Measurements from ENCODE around the gene NDP. TPM values are rescaled to one million over a fixed set of nuclear protein-coding genes. Genes with fewer than 3 reads are reported as not detected.

NDP gene
- total RNA-seq, 4 donors from 2014 or later, result 2.1 to 6.1 (median 2.3) TPM

DNA sequence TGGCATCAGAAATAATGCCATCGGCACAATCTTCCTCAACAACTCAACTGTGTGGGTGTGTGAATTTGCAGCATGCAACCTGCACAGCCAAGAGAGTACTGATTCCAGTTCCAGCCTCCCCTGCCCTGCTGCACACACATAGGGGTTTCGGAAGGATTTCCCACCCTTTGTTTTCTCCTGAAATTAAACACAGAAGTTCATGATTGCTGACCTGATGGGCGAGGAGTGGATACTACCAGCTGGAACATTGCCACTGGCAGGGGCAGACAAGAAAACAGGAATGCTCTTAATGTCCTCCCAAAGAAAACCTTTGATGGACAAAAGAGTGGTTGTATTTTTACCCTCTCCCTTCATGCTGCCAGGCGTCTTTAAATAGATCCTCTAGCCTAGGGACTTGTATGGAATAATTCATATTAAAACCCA lies 4.8 kb downstream of the NDP start:
- Histone ChIP-seq H3K4me1 (no peaks in the 10 kb centered on the region), H3K9me3 (no peaks in the 10 kb centered on the region), H3K4me3 (no peak overlapping the region), H3K36me3 (no peaks in the 10 kb centered on the region), H3K27ac (peak overlapping the region in 2 of 4 donors; percentile 80), H3K27me3 (peaks cover 0 to 36% of the 10 kb centered on the region in 2 donors)
- no peak for TF ChIP-seq EP300 (IDR thresholded peaks at IDR 0.05)
- no peak for TF ChIP-seq POLR2A (IDR thresholded peaks at IDR 0.05)
- TF ChIP-seq, protein P1, sequence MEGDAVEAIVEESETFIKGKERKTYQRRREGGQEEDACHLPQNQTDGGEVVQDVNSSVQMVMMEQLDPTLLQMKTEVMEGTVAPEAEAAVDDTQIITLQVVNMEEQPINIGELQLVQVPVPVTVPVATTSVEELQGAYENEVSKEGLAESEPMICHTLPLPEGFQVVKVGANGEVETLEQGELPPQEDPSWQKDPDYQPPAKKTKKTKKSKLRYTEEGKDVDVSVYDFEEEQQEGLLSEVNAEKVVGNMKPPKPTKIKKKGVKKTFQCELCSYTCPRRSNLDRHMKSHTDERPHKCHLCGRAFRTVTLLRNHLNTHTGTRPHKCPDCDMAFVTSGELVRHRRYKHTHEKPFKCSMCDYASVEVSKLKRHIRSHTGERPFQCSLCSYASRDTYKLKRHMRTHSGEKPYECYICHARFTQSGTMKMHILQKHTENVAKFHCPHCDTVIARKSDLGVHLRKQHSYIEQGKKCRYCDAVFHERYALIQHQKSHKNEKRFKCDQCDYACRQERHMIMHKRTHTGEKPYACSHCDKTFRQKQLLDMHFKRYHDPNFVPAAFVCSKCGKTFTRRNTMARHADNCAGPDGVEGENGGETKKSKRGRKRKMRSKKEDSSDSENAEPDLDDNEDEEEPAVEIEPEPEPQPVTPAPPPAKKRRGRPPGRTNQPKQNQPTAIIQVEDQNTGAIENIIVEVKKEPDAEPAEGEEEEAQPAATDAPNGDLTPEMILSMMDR (IDR thresholded peaks at IDR 0.05), result no peak
- no peak for DNase-seq (ENCODE audit: low spot score in 2 of 2)
- 29 to 47% methylated on average over 4 of the region's 4 CpGs for WGBS, 2 donors

DNA sequence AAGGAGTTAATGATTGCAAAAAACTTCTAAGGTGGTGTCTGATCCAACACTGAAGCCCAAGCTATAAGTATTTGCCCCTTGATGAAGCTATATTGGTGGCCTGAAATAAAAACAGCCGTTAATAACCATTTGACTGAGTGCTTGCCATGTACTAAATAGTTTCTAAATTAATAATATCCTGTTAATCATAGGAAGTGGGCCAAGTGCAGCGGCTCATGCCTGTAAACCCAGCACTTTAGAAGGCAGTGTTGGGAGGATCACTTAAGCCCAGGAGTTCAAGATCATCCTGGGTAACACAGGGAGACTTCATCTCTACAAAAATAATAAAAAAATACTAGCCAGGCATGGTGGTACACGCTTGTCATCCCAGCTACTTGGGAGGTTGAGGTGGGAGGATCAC lies 8.3 kb downstream of the NDP start:
- Histone ChIP-seq H3K4me3 (no peak overlapping the region), H3K27me3 (peaks cover 0 to 17% of the 10 kb centered on the region in 2 donors), H3K4me1 (no peaks in the 10 kb centered on the region), H3K36me3 (no peaks in the 10 kb centered on the region), H3K27ac (no peak overlapping the region), H3K9me3 (no peaks in the 10 kb centered on the region)
- WGBS, 2 donors, result 61 to 79% methylated on average over 3 of the region's 3 CpGs
- DNase-seq (ENCODE audit: low spot score in 2 of 2), result no peak
- TF ChIP-seq, protein P1 (IDR thresholded peaks at IDR 0.05), result no peak
- TF ChIP-seq POLR2A (IDR thresholded peaks at IDR 0.05) (no peak), EP300 (IDR thresholded peaks at IDR 0.05) (no peak)

DNA sequence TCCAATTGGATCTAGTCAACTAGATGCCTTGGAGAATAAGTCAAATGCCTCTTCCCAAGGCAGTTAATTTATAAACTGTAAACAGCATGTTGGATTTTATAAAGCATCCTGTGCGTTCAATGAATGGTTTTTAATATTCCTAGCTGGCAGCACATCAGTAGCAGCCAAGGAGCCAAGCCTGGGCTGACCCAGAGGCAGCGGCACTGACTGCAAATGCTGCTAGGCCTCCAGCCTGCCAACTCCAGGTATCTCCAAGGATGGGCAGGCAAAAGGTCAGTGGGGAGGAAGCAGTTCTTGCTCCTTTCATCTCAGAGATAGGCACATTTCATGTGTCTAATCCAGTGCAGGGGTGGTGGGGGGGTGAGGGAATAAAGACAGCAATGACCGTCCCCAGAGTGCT lies 9.5 kb downstream of the NDP start:
- Histone ChIP-seq H3K27me3 (peaks cover 0 to 17% of the 10 kb centered on the region in 2 donors), H3K4me3 (no peak overlapping the region), H3K9me3 (no peaks in the 10 kb centered on the region), H3K36me3 (no peaks in the 10 kb centered on the region), H3K4me1 (peaks cover 0 to 5% (median 0%) of the 10 kb centered on the region in 4 donors), H3K27ac (no peak overlapping the region)
- no peak for DNase-seq (ENCODE audit: low spot score in 2 of 2)
- TF ChIP-seq EP300 (IDR thresholded peaks at IDR 0.05), result no peak
- TF ChIP-seq POLR2A (IDR thresholded peaks at IDR 0.05), result no peak
- TF ChIP-seq, protein P1 (IDR thresholded peaks at IDR 0.05), result no peak
- 67 to 76% methylated on average over 3 of the region's 3 CpGs for WGBS, 2 donors

DNA sequence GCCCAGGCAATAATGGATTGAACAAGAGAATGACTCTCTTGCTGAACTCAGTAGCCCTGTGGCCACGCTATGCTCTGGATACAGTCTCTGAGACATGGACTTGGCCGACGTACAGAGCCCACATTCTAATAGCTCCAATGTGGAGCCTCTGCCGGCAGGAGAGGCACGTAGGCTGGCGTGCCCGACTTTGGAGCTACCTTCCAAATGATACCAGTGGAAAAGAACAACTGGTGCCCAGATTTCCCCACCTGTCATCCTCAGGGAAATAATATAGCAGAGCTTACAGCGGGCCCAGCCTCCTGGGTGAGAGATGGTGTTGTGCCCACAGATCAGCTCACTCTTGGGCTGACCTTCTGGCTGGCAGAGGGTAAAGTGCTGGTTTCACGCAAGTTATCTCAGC lies 10.6 kb downstream of the NDP start:
- no peak for DNase-seq (ENCODE audit: low spot score in 2 of 2)
- Histone ChIP-seq H3K9me3 (no peaks in the 10 kb centered on the region), H3K36me3 (no peaks in the 10 kb centered on the region), H3K4me3 (no peak overlapping the region), H3K27ac (no peak overlapping the region), H3K27me3 (peaks cover 0 to 24% of the 10 kb centered on the region in 2 donors), H3K4me1 (peaks cover 0 to 6% (median 1%) of the 10 kb centered on the region in 4 donors)
- 80 to 92% methylated on average over 1 to 9 of the region's 9 CpGs for WGBS, 2 donors
- no peak for TF ChIP-seq EP300 (IDR thresholded peaks at IDR 0.05)
- TF ChIP-seq, protein P1 (IDR thresholded peaks at IDR 0.05), result no peak
- no peak for TF ChIP-seq POLR2A (IDR thresholded peaks at IDR 0.05)

DNA sequence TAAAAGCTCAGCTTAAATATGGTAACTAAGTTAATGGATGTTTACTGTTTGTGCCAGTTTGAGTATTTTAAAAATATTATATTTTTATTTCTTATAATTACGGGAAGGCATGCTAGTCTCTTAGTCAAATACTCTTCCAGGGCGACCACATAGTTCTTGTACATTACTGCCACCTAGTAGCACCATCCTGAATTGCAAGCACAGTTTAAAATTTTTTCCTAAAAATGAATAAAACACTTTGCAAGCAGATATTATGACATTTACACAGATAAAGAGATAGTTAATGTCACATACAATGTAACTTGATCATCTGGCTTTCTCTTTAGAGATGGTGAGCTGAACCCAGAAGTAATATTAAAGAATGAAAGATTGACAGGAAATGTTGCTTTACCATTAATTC lies 11.5 kb downstream of the NDP start:
- 53 to 54% methylated on average over 2 of the region's 2 CpGs for WGBS, 2 donors
- Histone ChIP-seq H3K36me3 (no peaks in the 10 kb centered on the region), H3K9me3 (no peaks in the 10 kb centered on the region), H3K4me1 (peaks cover 0 to 6% (median 1%) of the 10 kb centered on the region in 4 donors), H3K4me3 (no peak overlapping the region), H3K27me3 (peaks cover 0 to 22% of the 10 kb centered on the region in 2 donors), H3K27ac (no peak overlapping the region)
- TF ChIP-seq, protein P1 (IDR thresholded peaks at IDR 0.05), result no peak
- TF ChIP-seq EP300 (IDR thresholded peaks at IDR 0.05), result no peak
- no peak for TF ChIP-seq POLR2A (IDR thresholded peaks at IDR 0.05)
- DNase-seq (ENCODE audit: low spot score in 2 of 2), result no peak

All from tibial nerve (tissue), 4 donors.